Epithelial cell of esophagus (primary cell): ENCODE data around the gene XPC.

Source experiments
- DNase-seq: peaks from one replicate; pipeline ENCODE4 v3.0.0; 2010; ENCODE audit warnings: low read depth
- H3K4me3 ChIP-seq: 2 replicates; pipeline ENCODE4 v1.5.1; 2011; ENCODE audit warnings: mild to moderate bottlenecking, low read length, control low read depth
- TF ChIP-seq, protein P1 (sequence below): IDR thresholded peaks from 2 replicates; pipeline ENCODE4 v1.5.1; 2011; ENCODE audit warnings: low read depth, mild to moderate bottlenecking, low read length, control low read depth, inconsistent platforms; ENCODE audit not compliant: insufficient read depth; ENCODE audit errors: missing control alignments

XPC gene

DNA sequence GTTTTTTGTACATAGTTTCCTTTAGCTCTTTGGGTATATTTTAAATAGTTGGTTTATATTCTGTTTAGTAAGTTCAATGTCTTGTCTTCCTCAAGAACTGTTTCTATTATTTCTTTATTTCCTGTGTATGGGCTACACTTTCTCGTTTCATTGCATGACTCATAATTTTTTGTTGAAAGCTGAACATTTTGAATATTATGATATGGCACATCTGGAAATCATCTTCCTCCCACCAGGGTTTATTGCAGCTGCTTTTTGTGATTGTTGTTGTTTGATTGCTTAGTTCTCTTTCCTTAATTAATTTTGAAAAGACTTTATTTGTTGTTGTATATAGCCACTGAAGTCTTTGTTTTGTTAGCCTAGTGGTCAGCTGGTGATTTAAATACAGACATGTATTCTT, 44.1 kb upstream of the XPC start:
- DNase-seq: no peak
- H3K4me3 ChIP-seq: no peak overlapping the region
- TF ChIP-seq, protein P1, sequence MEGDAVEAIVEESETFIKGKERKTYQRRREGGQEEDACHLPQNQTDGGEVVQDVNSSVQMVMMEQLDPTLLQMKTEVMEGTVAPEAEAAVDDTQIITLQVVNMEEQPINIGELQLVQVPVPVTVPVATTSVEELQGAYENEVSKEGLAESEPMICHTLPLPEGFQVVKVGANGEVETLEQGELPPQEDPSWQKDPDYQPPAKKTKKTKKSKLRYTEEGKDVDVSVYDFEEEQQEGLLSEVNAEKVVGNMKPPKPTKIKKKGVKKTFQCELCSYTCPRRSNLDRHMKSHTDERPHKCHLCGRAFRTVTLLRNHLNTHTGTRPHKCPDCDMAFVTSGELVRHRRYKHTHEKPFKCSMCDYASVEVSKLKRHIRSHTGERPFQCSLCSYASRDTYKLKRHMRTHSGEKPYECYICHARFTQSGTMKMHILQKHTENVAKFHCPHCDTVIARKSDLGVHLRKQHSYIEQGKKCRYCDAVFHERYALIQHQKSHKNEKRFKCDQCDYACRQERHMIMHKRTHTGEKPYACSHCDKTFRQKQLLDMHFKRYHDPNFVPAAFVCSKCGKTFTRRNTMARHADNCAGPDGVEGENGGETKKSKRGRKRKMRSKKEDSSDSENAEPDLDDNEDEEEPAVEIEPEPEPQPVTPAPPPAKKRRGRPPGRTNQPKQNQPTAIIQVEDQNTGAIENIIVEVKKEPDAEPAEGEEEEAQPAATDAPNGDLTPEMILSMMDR: no peak

DNA sequence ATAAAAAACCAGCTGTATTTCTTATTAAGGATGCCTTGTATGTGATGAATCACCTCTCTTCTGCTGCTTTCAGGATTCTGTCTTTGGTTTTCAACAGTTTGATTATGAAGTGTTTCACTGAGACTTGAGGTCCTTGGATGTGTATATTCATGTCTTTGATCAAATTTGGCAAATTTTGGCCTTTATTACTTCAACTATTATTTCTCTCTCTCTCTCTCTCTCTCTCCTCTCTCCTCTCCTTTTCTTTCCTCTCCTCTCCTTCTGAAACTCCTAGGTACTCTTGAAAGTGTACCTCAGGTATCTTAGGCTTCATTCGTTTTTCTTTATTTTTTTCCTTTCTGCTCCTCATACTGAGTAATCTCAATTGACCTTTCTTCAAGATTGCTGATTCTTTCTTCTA, 43.5 kb upstream of the XPC start:
- TF ChIP-seq, protein P1: no peak
- DNase-seq: no peak
- H3K4me3 ChIP-seq: no peak overlapping the region

DNA sequence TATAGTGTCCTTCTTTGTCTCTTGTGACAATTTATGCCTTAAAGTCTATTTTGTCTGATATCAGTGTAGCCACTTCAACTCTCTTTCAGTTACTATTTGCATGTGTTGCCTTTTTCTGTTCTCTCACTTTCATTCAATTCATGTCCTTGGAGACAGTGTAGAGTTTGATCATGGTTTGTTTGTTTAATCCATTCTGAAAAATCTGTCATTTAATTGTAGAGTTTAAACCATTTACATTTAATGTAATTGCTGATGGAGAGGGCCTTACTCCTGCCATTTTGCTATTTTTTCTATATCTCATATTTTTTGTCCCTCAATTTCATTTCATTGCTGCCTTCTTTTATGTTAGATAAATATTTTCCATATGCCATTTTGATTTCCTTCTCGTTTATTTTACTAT, 42.5 kb upstream of the XPC start:
- TF ChIP-seq, protein P1: no peak
- no peak for DNase-seq
- H3K4me3 ChIP-seq: no peak overlapping the region

DNA sequence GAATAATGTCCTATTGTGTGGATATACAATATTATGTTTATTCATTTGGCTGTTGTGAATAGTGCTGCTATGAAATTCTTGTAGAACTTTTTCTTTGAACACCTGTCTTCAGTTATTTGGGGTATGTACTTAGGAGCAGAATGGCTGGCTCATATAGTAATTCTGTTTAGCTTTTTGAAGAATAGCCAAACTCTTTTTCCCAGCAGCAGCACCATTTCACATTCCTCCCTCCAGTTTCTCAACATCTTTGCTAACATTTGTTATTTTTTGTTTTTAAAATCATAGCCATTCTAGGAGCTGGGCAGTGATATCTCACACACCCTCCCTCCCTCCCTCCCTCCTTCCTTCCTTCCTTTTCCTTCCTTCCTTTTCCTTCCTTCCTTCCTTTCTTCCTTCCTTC, 40.0 kb upstream of the XPC start:
- no peak overlapping the region for H3K4me3 ChIP-seq
- TF ChIP-seq, protein P1: no peak
- DNase-seq: no peak

DNA sequence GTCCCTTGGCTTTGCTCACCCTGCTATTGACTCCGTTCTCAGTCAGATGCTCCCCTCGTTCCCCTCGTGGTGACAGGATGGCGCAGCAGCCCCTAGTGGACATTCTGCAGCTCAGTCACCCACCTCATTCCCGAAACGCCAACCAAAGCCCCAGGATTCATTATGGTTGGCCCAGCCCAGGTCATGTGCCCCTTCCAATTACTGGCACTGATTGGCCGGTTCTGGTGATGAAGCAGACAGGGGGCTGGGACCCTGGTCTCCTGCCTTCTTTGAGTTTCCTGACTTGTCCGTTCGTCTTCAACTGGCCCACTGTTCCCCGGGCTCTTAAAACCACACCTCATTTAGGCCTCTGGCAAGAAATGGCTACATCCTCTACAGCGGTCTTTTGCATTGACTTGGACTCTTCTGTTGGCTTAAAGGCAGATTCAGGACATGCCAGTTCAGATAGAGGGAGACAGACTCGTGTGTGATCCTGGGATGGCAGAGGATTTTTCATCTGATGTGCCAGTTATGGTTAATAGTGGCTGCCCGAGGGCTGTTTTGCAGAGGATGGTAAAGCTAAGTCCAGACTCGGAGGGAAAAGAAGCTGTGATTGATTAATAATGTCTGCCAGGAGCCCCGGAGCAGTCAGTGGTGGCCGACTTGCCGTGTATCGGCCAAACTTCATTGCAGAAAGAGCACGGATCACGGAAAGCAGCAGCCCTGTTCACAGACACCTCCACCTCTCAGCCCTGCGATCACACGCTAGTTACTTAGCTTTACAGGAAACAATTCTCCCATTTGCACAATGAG, 38.1 kb upstream of the XPC start:
- TF ChIP-seq, protein P1: peak; percentile 7
- H3K4me3 ChIP-seq: no peak overlapping the region
- DNase-seq: no peak

DNA sequence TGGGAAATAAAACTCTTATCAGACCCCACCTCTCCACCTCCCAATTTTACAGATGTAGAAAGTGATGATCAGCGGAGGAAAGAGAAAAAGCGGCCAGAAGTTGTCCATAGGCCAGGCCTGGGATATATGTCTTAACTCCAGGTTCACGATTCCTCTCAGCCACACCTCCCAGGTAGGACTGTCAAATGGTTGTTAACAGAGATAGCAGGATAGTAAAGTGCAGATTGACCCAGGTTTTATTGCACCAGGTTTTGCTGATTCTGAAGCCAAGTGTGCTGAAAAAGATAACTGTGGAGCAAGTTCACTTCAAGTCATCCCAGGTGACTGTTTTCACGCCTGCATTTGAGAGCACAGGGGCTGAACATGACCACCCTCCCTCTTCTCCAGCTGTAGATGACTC, 36.4 kb upstream of the XPC start:
- TF ChIP-seq, protein P1: no peak
- no peak overlapping the region for H3K4me3 ChIP-seq
- no peak for DNase-seq
